HG02642 (cell line): ENCODE measurements around the gene C1QTNF8.

Experiments
- ATAC-seq: cut with Tn5 transposase; IDR thresholded peaks from one replicate; pipeline ENCODE4 v1.9.1; 2021; ENCODE audit warnings: mild to moderate bottlenecking; ENCODE audit not compliant: unreplicated experiment, poor library complexity

The C1QTNF8 gene

GRCh38 chr16:1049113-1049975 is 46.7 kb downstream of the C1QTNF8 start:
- no peak for ATAC-seq

GRCh38 chr16:1048442-1049112 is 47.5 kb downstream of the C1QTNF8 start:
- no peak for ATAC-seq

GRCh38 chr16:1047801-1048200 is 48.2 kb downstream of the C1QTNF8 start:
- no peak for ATAC-seq

DNA sequence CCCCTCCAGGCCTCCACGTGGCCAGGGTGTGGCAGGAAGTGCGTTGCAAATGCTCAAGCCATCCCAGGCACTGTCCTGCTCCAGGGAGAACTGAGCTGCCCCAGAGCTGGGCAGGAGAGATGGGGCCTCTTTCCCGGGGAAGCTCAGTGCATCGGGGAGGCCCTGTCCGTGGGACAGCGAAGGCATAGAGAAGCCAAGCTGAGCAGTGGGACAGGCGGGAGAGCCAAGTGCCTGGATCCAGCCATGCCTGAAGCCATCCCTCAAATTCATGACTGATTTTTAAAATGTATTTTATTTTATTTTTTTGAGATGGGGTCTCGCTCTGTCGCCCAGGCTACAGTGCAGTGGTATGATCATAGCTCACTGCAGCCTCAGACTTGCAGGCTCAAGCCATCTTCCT is 48.9 kb downstream of the C1QTNF8 start:
- no peak for ATAC-seq

DNA sequence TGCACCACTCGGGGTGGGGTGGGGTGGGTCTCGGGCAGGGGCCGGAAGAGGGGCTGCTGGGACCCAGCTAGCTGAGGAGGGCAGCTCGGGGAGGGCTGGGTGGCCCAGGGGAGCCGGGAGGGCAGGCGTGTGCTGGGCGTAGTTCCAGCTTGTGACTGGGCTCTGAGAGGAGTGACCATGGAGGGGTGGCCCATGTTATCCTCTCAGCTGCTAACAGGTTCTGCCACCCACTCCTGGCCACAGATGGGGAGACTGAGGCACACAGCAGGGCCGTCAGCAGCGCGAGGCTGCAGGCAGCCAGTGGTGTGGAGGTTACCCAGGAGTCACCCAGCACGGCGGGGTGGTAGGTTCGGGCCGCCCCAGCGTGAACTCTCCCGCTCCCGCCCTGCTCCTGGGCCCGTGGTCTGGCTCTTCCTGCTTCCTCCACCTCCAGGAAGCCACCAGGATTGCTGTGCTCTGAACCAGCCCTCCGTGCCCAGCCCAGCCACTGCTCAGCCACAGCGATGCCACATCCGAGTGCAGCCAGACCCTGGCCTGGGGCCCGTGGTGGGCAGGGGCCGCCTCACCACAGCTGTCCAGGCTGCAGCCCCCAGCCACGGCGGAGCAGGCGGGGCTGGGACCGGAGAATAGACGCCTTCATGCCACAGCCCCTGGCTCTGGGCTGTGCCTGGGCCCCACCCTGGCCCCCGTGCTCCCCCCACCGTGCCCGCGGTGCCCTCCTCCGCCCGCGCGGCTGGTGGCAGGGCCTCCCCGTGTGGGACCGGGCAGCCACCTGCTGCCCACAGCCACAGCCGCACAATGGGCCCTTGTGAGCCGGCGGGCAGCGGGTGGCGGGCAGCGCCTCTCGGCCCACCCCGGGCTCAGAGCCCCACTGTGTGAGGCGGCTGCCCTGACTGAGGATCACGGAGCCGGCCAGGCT is 49.8 kb downstream of the C1QTNF8 start:
- ATAC-seq, result no peak

GRCh38 chr16:1045310-1045992 is 50.6 kb downstream of the C1QTNF8 start:
- ATAC-seq, result no peak

DNA sequence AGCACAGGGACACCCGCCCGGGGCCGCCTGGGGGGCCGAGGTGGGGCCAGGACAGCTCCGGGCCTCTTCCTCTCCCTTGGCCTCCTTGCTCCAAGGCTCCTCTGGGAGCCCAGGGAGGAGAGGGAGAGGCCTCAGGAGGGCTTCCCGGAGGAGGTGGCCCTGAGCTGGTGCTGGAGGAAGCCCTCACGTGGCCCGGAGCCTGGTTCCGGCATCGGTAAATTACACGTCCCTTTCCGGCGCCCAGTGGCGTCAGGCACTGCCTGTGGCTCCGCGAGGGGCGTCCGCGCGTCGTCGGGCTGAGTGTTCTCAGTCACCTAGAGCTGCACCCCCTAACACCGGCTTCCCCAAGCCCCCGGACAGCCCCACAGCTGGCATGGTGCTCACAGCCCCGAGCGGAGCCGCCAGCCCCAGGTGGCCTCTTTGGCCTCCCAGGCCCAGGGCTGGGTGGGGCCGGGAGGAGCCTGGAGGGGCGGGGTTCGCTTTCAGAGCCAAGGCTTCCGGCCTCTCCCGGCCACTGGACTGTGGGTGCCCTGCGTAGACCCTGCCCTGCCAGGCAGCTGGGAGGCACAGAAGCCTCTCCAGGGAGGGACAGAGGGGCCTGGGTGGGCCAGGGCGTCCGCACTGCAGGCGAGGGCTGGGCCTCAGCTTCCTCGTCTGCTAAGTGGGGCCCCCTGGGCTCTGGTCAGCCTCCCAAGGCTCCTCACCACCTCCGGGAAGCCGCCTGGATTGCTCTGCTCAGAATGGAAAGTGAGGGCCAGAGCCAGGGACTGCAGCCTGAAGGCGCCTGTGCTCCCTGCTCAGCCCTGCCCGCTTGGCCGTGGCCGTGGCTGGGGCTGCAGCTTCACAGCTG is 51.4 kb downstream of the C1QTNF8 start:
- no peak for ATAC-seq

DNA sequence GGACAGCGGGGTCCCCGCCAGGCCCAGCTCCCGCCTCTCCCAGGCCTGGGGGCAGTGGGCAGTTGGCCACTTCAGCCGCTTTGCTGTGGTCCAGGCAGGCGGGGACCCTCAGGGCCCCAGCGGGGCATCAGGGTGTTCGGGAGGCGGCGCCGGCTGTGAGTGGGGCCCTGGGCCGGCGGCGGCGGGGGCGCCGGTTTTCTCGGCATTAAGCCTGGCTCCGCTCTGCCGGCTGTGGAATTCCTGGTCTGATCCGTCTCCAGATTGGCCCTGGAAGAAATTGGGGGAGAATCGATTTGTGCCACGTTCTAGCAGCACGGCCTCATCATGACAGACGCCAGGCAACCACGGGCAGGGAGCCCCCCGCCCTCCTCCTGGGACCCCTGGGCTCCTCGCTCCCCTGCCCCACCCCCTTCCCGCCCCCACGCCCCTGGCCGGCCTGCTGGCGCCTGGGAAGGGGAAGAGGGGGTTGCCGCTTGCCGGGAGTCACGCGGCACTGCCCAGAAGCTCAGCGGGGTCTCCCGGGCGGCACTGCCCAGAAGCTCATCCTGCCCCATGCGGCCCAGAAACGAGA is 52.1 kb downstream of the C1QTNF8 start:
- no peak for ATAC-seq

DNA sequence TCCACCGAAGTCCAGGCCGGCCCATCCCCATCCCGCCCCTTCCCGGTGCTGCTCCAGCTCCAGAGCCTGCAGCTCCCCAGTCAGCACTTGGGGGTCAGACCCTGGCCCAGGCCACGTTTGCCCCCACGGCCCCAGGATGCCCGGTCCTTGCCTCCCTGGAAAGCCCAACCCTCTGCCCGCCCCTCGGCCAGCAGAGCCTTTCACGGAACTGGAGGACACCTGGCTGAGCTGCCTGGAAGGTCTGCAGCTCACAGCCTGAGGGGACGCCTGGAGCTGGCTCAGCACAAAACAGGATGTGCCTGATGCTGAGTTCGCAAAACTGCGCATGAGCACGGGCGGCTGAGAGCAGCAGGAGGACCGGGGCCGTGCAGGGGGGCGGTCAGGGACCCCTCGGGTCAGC is 53.2 kb downstream of the C1QTNF8 start:
- ATAC-seq, result no peak

- no peak for ATAC-seq
Measured at GRCh38 chr16:1042049-1042744, 53.8 kb downstream of the C1QTNF8 start.

GRCh38 chr16:1040346-1040745 is 55.7 kb downstream of the C1QTNF8 start:
- ATAC-seq, result no peak

GRCh38 chr16:1039762-1040161 is 56.3 kb downstream of the C1QTNF8 start:
- no peak for ATAC-seq

DNA sequence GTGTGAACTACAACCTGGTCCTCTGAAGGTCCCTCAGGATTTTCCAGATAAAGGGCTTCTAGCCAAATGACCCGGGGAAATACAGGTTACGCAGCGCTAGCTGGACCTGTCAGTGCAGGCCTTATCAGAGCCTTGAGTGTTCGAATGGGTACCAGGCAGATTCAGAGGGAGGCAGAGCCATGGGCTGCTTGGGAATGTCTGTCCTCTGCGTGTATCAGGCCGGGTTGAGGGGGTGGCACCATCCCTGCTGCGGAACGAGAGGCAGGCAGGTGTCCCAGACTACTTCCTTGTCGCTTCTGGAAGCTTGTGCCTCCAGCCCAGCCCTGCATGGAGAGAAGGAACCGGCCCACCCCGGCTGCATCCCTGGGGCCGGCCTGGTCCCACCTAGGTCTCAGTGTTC is 57.1 kb downstream of the C1QTNF8 start:
- ATAC-seq, result no peak
